Fibroblast of skin of right biceps (primary cell): Measurements from ENCODE around the gene KRT83.

Experiments used
- DNase-seq: peaks from one replicate; pipeline ENCODE4 v3.0.0-alpha.2; 2013

KRT83 gene

DNA sequence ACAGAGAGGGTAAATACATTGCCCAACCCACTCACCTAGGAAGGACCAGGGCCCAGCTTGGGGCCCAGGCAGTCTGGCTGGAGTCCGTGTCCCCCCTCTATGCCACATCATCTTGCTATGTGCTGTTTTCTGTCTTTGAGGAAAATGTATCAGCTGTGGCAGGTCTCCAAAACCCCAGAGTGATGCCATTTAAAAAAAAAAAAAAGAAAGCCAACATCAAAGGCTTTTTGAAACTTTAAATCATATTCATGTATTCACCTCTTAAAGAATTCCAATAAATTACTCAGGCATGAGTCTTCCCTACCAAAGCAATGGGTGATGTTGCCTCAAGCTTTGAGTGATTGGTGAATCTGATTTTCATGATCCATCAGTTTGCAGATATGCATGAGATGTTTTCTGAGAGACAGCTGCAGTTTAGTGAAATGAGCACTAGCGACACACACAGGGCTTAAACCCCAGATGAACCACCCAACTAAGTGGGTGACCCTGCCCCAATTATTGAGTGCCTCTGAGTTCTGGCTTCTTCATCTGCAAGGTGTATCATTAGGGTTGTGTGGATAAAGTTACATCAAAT is 35.9 kb downstream of the KRT83 start:
- DNase-seq = peak; percentile 87

GRCh38 chr12:52284562-52285171 is 36.5 kb downstream of the KRT83 start:
- DNase-seq = no peak

- DNase-seq = peak; percentile 99
Observed at GRCh38 chr12:52280796-52281560, 40.2 kb downstream of the KRT83 start.

DNA sequence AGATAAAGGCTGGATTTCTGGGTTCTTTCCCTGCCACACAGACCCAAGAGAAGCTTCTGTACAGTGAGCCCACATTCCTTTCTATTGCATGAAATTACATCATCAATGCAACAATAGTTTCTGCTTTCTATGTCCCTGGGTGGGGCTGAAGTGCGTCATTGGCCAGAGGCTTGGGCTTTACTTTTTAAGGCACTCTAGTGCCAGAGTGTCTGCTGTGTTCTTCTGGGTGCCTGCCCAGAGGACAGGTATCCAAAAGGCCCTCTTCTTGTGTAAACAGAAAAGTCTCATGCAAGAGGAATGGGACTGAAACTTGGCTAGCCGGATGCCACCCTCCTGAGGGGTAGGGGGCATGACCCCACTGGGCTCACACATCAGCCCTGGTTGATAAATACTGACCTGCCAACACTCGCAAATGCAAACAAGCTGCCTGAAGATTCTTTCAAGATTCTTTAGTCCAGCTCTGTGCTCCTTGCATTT is 40.8 kb downstream of the KRT83 start:
- peak; percentile 94 for DNase-seq

DNA sequence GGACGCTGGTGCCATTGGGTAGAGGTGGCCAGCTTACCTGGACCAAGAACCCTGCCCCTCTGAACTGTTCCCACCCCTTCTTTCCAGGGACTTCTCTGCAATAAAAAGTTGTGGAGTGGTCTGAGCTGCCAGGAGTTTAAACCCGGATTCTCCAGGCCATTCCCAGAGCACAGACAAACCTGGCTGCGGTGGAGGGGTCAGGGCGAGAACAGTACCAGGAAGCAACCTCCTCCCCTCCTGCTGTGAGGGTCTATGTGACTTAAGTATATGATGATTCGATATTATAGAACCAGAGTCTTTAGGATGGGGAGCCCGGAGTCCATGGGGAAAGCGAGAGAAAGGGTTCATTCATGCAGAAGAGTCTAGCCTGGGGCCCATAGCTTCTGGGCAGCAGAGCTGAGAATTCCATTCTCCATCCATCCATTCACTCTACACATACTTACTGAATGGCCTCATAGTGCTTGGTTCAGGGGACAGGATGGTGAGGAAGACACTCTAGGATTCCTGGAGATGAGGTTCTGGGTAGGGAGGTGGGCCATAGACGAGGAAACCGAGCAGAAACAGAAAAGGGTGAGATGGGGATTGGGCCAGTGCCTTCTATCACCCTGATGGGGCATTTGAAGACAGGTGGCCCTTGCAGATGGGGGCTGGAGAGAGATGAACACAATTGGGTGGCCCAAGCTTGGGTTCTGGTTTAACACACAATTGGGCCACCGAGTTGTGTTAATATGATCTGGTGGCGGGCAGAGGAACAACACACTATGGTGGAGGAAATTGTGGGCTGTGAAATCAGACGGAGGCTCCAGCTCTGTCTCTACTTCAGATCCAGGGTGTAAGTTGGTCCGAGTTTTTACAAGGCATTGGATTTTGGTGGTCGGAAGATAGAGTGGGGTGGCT is 41.5 kb downstream of the KRT83 start:
- DNase-seq = peak; percentile 28

- DNase-seq = peak; percentile 71
Observed at GRCh38 chr12:52278575-52279421, 42.4 kb downstream of the KRT83 start.

DNA sequence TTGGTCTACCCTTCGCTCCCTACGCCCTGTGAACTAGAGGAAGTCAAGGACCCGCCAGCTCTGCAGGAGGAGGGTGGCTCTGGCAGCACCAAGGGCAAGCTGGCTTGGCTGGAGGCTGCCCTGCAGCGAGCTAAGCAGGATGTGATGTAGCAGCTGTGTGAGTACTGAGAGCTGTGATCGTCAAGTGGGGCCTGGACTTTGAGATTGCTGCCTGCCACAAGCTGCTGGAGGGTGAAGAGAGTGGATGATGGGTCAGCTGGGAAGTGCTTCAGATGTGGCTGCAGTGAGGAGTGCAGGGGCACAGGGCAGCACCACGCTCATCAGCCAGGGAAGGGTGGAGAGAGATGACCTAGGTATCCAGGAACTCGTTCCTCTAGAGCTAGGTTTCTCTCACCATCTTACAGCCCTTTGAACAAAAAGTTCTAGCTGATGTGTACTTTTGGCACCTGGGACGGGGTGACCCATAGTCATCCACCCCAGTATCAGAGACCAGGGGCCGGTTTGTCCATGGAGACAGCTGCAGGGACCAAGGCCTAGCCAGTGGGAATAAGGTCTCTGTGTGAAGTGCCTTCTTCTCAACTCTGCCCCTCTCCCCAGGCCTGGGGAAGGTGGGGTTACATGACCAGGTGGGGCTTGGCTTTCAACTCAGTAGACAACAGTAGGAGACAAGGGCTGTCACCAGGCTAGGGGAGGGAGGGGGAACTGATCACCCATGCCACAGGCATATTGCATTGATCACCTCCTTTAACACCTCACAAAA is 43.5 kb downstream of the KRT83 start:
- DNase-seq = no peak

DNA sequence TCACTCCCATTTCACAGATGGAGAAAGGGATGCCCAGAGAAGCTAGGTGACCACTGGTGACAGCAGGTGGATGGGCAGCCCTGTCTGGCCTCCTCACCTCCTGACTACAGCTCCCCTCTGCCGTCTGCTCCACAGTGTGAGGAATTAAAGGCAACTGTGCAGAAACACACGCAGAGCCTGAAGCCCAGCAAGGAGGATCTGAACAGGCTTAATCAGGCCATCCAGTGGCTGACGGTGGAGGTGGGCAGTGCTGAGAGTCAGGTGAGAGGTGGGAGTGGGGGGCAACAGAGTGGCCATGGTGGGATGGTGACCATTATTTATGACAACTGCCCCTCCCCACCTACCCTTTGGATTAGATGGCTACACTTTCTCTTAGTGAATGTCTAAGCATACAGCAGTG is 45.5 kb downstream of the KRT83 start:
- DNase-seq = no peak

DNA sequence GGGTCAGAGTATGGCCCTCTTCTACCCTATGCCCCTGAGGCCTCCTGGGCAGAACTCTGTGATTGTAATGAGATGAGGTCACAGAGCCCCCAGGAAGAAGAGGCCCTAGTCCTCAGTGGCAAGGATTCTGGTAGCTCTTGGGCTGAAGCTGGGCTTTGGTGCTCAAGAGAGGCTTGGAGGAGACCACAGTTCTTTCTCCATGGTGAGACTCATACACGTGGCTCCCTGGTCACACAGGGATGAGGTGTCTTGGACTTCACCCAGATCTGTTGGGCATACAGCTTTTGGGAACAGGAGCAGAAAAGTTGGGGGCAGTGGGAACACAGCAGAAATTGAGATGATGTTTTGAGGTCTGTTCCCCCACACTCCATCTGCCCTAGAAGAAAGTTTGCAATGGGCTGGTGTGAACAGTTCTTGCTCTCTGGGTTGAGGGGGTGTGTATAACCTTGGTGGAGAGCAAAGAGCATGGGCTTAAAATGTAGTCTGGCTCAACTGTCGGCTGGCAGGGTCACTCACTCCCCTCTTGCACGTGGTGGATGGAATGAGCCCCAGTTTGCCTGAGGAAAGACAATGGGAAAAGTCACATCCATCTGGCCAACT is 46.6 kb downstream of the KRT83 start, which contains the start of gene KRT86:
Gene KRT86, plus strand, starts transcription at position 125 of the 600 bp plus-strand sequence. CDS start 27,272 bp downstream, outside the sequence.
- DNase-seq = no peak

GRCh38 chr12:52271158-52271557 is 50.0 kb downstream of the KRT83 start:
- no peak for DNase-seq

GRCh38 chr12:52270541-52271070 is 50.6 kb downstream of the KRT83 start:
- DNase-seq = no peak

- no peak for DNase-seq
Observed at GRCh38 chr12:52268212-52268611, 53.0 kb downstream of the KRT83 start.

DNA sequence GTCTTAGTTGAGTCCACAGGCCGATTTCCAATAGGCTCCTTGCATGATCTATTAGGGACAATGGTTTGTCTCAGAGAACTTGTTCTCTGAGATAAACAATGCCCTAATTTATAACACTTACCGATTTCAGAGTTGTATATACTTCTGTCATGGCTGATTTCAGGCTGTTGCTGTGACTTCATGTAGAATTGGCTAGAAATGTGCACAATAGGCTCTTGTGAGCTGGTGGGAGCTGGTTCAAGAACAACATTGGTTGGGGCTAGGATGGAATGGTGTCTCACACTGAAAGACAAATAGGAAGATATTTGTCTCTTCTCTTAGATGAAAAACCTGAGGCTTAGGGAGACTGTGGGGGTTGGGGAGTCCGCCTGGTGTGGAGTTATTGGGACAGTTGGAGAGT is 53.5 kb downstream of the KRT83 start:
- DNase-seq = no peak

DNA sequence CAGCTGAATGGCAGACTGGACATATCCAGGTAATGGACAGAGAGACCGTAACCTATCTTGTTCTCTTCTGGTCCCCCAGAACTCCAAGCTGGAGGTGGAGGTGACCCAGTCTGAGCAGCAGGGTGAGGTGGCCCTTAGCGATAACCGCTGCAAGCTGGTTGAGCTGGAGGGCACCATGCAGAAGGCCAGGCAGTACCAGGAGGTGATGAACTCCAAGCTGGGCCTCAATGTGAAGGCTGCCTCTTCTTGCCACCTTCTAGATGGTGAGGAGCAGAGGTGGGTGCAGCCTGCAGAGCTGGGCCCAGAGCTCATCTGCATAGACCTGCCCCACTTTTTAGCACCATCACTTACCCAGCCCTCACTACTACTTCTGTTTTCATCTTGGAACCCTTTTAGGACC is 53.9 kb downstream of the KRT83 start:
- DNase-seq = no peak

- DNase-seq = no peak
Observed at GRCh38 chr12:52266514-52266913, 54.7 kb downstream of the KRT83 start.

DNA sequence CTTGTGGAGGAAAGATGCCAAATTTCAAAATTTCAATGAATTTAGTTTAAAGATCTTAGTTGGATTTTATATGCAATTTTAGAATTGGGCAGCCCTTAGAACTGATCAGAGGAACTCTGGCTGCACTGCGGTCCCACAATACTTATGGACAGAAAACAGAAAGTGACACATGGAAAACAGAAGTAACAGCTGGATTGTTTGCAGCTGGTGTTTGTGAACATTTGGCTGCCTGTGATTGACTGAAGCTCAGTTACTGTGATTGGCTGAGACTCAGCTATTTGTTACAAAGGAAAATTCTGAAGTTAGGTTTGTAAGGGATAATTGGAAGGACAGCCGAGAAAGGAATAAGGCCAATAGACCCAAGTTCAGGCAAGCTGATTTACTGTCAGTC is 56.8 kb downstream of the KRT83 start:
- no peak for DNase-seq
